ENCODE results near the gene CEP41. TPM values are rescaled to one million over a fixed set of nuclear protein-coding genes. Genes with fewer than 3 reads are reported as not detected.

The CEP41 gene
- total RNA-seq, 2 experiments from 2014 or later: 19.6 to 35.4 TPM

- intact Hi-C loops (cut with micrococcal nuclease; ENCODE audit: unreplicated experiment): no loop called here
- H3K4me2 ChIP-seq (ENCODE audit: low read length): no peak overlapping the region
- no peaks in the 10 kb centered on the region for H3K9me2 ChIP-seq (ENCODE audit: insufficient read depth, low read length)
- TF ChIP-seq CTCF (conservative IDR thresholded peaks at IDR 0.05; ENCODE audit: low read length): no peak
- TF ChIP-seq EZH2phosphoT487 (IDR thresholded peaks at IDR 0.05; ENCODE audit: borderline replicate concordance, low read depth, low read length): no peak
- CTCF ChIA-PET (ENCODE audit: unreplicated experiment): no interaction called here
- H3K9me3 ChIP-seq (ENCODE audit: low read length): no peaks in the 10 kb centered on the region
- no peak overlapping the region for H3K27ac ChIP-seq (ENCODE audit: low read depth, low read length, poor library complexity, severe bottlenecking)
- DNase-seq (ENCODE audit: low spot score): no peak
- BruUV-seq (replicated peaks): no TSS peak
- no peak overlapping the region for H3K4me3 ChIP-seq (ENCODE audit: low read depth, low read length, poor library complexity, severe bottlenecking)
- H3K79me2 ChIP-seq (ENCODE audit: insufficient read depth, low read depth, low read length): no peaks in the 10 kb centered on the region
- no peaks in the 10 kb centered on the region for H3K4me1 ChIP-seq (ENCODE audit: insufficient read depth, low read length, poor library complexity, severe bottlenecking)
- H4K20me1 ChIP-seq (ENCODE audit: insufficient read depth, low read length): no peaks in the 10 kb centered on the region
- peaks cover 12% of the 10 kb centered on the region for H3K36me3 ChIP-seq (ENCODE audit: insufficient read depth, low read length)
- H2AFZ ChIP-seq (ENCODE audit: low read length): no peak overlapping the region
- POLR2A ChIA-PET: no interaction called here
Measured at GRCh38 chr7:130405003-130405402, 35.8 kb downstream of the CEP41 start.

DNA sequence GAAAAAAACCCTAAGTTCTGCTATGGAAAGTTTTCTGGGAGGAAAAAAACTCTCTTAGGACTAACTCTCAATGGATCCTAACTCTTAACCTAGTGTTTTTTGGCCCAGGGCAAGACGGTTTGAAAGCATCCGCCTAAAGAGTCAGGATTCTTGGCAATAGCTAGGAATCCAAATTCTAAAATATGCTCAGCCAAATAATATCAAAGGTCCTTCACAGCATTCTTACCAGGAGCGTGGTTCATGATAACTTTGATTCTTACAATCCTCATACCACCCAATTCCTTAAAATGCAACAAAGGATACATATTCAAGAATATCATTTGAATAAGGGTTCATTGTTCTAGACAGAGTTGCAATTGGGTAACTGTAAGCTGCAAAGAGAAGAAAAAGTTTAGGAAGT is 39.2 kb downstream of the CEP41 start:
- H3K36me3 ChIP-seq (ENCODE audit: insufficient read depth, low read length): peaks cover 15% of the 10 kb centered on the region
- TF ChIP-seq CTCF (conservative IDR thresholded peaks at IDR 0.05; ENCODE audit: low read length) (no peak), EZH2phosphoT487 (IDR thresholded peaks at IDR 0.05; ENCODE audit: borderline replicate concordance, low read depth, low read length) (no peak)
- no peak overlapping the region for H3K4me3 ChIP-seq (ENCODE audit: low read depth, low read length, poor library complexity, severe bottlenecking)
- CTCF ChIA-PET (ENCODE audit: unreplicated experiment): no interaction called here
- BruUV-seq (replicated peaks): no TSS peak
- no peaks in the 10 kb centered on the region for H3K9me2 ChIP-seq (ENCODE audit: insufficient read depth, low read length)
- no peak overlapping the region for H2AFZ ChIP-seq (ENCODE audit: low read length)
- H3K9me3 ChIP-seq (ENCODE audit: low read length): no peaks in the 10 kb centered on the region
- H3K4me2 ChIP-seq (ENCODE audit: low read length): no peak overlapping the region
- no peak for DNase-seq (ENCODE audit: low spot score)
- no peaks in the 10 kb centered on the region for H3K4me1 ChIP-seq (ENCODE audit: insufficient read depth, low read length, poor library complexity, severe bottlenecking)
- intact Hi-C loops (cut with micrococcal nuclease; ENCODE audit: unreplicated experiment): no loop called here
- H3K27ac ChIP-seq (ENCODE audit: low read depth, low read length, poor library complexity, severe bottlenecking): no peak overlapping the region
- no peaks in the 10 kb centered on the region for H4K20me1 ChIP-seq (ENCODE audit: insufficient read depth, low read length)
- POLR2A ChIA-PET: interaction anchor here (0.9 kb wide), 2 partner anchors 9 to 11 kb away, joined by 3 read pairs; no protein-coding TSS in a partner anchor
- no peaks in the 10 kb centered on the region for H3K79me2 ChIP-seq (ENCODE audit: insufficient read depth, low read depth, low read length)

GRCh38 chr7:130401101-130401500 is 39.7 kb downstream of the CEP41 start:
- ChIA-PET POLR2A (no interaction called here), CTCF (ENCODE audit: unreplicated experiment) (no interaction called here)
- Histone ChIP-seq H3K36me3 (ENCODE audit: insufficient read depth, low read length) (peaks cover 15% of the 10 kb centered on the region), H3K27ac (ENCODE audit: low read depth, low read length, poor library complexity, severe bottlenecking) (no peak overlapping the region), H4K20me1 (ENCODE audit: insufficient read depth, low read length) (no peaks in the 10 kb centered on the region), H3K79me2 (ENCODE audit: insufficient read depth, low read depth, low read length) (no peaks in the 10 kb centered on the region), H3K9me2 (ENCODE audit: insufficient read depth, low read length) (no peaks in the 10 kb centered on the region), H3K4me2 (ENCODE audit: low read length) (no peak overlapping the region), H2AFZ (ENCODE audit: low read length) (no peak overlapping the region), H3K4me1 (ENCODE audit: insufficient read depth, low read length, poor library complexity, severe bottlenecking) (no peaks in the 10 kb centered on the region), H3K4me3 (ENCODE audit: low read depth, low read length, poor library complexity, severe bottlenecking) (no peak overlapping the region), H3K9me3 (ENCODE audit: low read length) (no peaks in the 10 kb centered on the region)
- no peak for DNase-seq (ENCODE audit: low spot score)
- no TSS peak for BruUV-seq (replicated peaks)
- intact Hi-C loops (cut with micrococcal nuclease; ENCODE audit: unreplicated experiment): no loop called here
- TF ChIP-seq EZH2phosphoT487 (IDR thresholded peaks at IDR 0.05; ENCODE audit: borderline replicate concordance, low read depth, low read length) (no peak), CTCF (conservative IDR thresholded peaks at IDR 0.05; ENCODE audit: low read length) (no peak)
